ENCODE results near the gene LAMA2. TPM values are rescaled to one million over a fixed set of nuclear protein-coding genes. Genes with fewer than 3 reads are reported as not detected.

LAMA2 gene
- total RNA-seq, 3 donors from 2014 or later (not counting 1 experiment from before 2014, with no cell fraction given) = 2.1 to 5.3 (median 3.6) TPM

DNA sequence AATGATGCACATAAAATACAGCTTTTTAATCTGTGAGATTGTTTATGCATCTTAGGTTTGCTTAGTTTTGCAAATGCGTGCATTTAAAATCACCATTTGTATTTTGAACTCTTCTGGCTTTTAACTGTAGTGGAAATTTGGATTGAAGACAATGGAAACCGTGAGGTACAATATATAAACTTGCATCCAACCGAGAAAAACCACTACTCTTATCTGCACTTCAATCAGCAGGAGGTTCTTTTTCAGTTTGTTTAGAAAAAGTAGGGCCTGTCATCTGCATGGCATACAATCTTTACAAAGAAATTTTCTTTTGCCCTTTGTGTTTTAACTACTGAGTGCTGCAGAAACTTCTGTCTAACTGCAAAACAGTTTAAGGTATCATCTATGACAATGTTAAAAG, 132.8 kb downstream of the LAMA2 start:
- no CpG with 5 or more reads among the region's 3 CpGs for WGBS (ENCODE audit: insufficient coverage)
- TF ChIP-seq, protein P1, sequence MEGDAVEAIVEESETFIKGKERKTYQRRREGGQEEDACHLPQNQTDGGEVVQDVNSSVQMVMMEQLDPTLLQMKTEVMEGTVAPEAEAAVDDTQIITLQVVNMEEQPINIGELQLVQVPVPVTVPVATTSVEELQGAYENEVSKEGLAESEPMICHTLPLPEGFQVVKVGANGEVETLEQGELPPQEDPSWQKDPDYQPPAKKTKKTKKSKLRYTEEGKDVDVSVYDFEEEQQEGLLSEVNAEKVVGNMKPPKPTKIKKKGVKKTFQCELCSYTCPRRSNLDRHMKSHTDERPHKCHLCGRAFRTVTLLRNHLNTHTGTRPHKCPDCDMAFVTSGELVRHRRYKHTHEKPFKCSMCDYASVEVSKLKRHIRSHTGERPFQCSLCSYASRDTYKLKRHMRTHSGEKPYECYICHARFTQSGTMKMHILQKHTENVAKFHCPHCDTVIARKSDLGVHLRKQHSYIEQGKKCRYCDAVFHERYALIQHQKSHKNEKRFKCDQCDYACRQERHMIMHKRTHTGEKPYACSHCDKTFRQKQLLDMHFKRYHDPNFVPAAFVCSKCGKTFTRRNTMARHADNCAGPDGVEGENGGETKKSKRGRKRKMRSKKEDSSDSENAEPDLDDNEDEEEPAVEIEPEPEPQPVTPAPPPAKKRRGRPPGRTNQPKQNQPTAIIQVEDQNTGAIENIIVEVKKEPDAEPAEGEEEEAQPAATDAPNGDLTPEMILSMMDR (IDR thresholded peaks at IDR 0.05) = no peak

DNA sequence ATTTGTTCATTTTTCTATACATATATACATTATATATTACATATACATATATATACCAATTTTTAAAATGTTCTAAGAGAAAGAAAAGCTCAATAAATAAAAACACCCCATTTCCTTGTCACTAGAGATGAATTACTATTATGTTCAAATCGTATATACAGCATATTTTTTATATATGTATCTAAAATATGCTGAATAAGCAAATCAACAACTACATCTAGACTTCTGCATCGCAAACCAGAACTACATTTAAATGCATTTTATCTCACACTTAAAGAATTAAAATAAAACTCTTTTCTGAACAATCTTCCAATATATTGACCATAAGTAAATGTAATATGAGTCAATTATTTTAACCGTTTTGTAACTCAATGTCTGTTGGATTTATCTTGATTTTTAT, 133.9 kb downstream of the LAMA2 start:
- Histone ChIP-seq H3K4me1 (ENCODE audit: control insufficient read depth, insufficient read depth, low read length) (no peaks in the 10 kb centered on the region), H3K9me3 (ENCODE audit: control insufficient read depth, insufficient read depth, low read length) (no peaks in the 10 kb centered on the region), H3K4me3 (ENCODE audit: low read length) (no peak overlapping the region), H3K36me3 (ENCODE audit: control insufficient read depth, insufficient read depth, low read length) (no peaks in the 10 kb centered on the region), H3K27me3 (ENCODE audit: control insufficient read depth, insufficient read depth, low read length) (no peaks in the 10 kb centered on the region), H3K27ac (ENCODE audit: low read length) (no peak overlapping the region)
- Mint-ChIP-seq H3K27ac (no peak overlapping the region), H3K4me1 (no peaks in the 10 kb centered on the region), H3K36me3 (no peaks in the 10 kb centered on the region), H3K9me3 (peaks cover 0 to 2% of the 10 kb centered on the region in 2 donors), H3K4me3 (no peak overlapping the region), H3K27me3 (ENCODE audit: low read depth in 2 of 2) (no peaks in the 10 kb centered on the region)
- TF ChIP-seq, protein P1 (IDR thresholded peaks at IDR 0.05) = no peak
- intact Hi-C loops (cut with micrococcal nuclease) = no loop called here
- ATAC-seq = no peak
- DNase-seq = no peak
- no CpG with 5 or more reads among the region's 3 CpGs for WGBS (ENCODE audit: insufficient coverage)

More for the DNA sequence above, 132.8 kb downstream of the LAMA2 start:
- no peaks in the 10 kb centered on the region for H3K9me3 ChIP-seq (ENCODE audit: control insufficient read depth, insufficient read depth, low read length)
- H3K4me1 Mint-ChIP-seq = no peaks in the 10 kb centered on the region
- no peak overlapping the region for H3K4me3 Mint-ChIP-seq
- no peak overlapping the region for H3K27ac ChIP-seq (ENCODE audit: low read length)
- no peaks in the 10 kb centered on the region for H3K27me3 ChIP-seq (ENCODE audit: control insufficient read depth, insufficient read depth, low read length)
- H3K4me3 ChIP-seq (ENCODE audit: low read length) = no peak overlapping the region
- no peak for DNase-seq
- intact Hi-C loops (cut with micrococcal nuclease) = no loop called here
- no peaks in the 10 kb centered on the region for H3K36me3 ChIP-seq (ENCODE audit: control insufficient read depth, insufficient read depth, low read length)
- peaks cover 0 to 2% of the 10 kb centered on the region in 2 donors for H3K27me3 Mint-ChIP-seq (ENCODE audit: low read depth in 2 of 2)
- no peaks in the 10 kb centered on the region for H3K4me1 ChIP-seq (ENCODE audit: control insufficient read depth, insufficient read depth, low read length)
- H3K36me3 Mint-ChIP-seq = no peaks in the 10 kb centered on the region
- no peak for ATAC-seq
- no peak overlapping the region for H3K27ac Mint-ChIP-seq
- peaks cover 0 to 2% of the 10 kb centered on the region in 2 donors for H3K9me3 Mint-ChIP-seq

DNA sequence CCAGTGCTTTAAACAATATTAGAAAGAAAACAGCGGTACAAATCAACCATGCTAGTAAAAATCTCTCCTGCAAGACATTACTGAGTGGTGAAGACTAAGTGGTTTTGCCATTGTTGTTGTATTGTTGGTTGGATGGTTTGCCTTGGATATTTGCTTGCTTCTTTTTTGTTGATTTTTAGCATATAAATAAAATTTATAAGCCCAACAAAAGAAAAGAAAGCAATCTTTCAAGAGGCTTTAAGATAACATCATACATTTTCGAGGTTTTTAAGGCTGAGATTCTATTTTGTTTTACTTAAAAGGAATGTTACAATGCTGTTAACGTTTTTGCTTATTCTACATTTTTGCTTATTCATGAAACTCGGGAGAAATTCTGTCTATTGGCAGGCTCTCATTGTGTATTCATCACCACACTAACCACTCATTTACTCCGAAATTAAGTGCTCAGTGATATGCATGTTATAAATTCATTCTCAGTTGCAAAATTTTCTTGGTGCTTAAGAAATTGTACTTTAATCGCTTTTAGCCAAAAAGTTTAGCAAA, 139.1 kb downstream of the LAMA2 start:
- TF ChIP-seq, protein P1 (IDR thresholded peaks at IDR 0.05) = no peak
- Mint-ChIP-seq H3K27ac (no peak overlapping the region), H3K27me3 (ENCODE audit: low read depth in 2 of 2) (no peaks in the 10 kb centered on the region), H3K4me3 (no peak overlapping the region), H3K4me1 (no peaks in the 10 kb centered on the region), H3K36me3 (no peaks in the 10 kb centered on the region), H3K9me3 (peaks cover 0 to 2% of the 10 kb centered on the region in 2 donors)
- DNase-seq (no peak), ATAC-seq (no peak)
- H3K4me3 ChIP-seq (ENCODE audit: low read length) = no peak overlapping the region
- H3K27ac ChIP-seq (ENCODE audit: low read length) = no peak overlapping the region
- 93% methylated on average over 3 of the region's 6 CpGs for WGBS (ENCODE audit: insufficient coverage)
- no peaks in the 10 kb centered on the region for H3K4me1 ChIP-seq (ENCODE audit: control insufficient read depth, insufficient read depth, low read length)
- no peaks in the 10 kb centered on the region for H3K9me3 ChIP-seq (ENCODE audit: control insufficient read depth, insufficient read depth, low read length)
- H3K27me3 ChIP-seq (ENCODE audit: control insufficient read depth, insufficient read depth, low read length) = no peaks in the 10 kb centered on the region
- intact Hi-C loops (cut with micrococcal nuclease) = no loop called here
- no peaks in the 10 kb centered on the region for H3K36me3 ChIP-seq (ENCODE audit: control insufficient read depth, insufficient read depth, low read length)

DNA sequence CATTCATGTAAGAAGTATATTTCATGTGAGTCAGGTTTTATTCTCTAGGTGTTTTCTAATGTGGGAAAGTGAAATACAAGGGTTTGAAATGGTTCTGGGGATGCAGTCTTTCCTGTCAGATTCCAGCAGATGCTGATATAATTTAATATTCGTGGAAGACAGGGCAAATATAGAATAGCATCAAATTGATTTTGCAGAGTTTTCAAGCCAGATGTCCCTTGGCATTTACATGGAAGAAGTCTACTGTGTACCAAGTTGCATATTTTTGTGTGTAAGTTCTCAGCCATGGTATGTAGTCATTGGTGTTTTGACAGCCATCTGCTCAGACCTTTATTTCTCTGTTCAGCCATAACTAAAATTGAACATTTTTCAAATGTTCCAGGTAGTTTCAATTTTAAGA, 143.7 kb downstream of the LAMA2 start:
- no peaks in the 10 kb centered on the region for H3K36me3 Mint-ChIP-seq
- intact Hi-C loops (cut with micrococcal nuclease) = no loop called here
- H3K4me1 ChIP-seq (ENCODE audit: control insufficient read depth, insufficient read depth, low read length) = no peaks in the 10 kb centered on the region
- no peaks in the 10 kb centered on the region for H3K9me3 ChIP-seq (ENCODE audit: control insufficient read depth, insufficient read depth, low read length)
- H3K4me3 ChIP-seq (ENCODE audit: low read length) = no peak overlapping the region
- DNase-seq (no peak), ATAC-seq (no peak)
- no peaks in the 10 kb centered on the region for H3K4me1 Mint-ChIP-seq
- H3K9me3 Mint-ChIP-seq = peaks cover 0 to 2% of the 10 kb centered on the region in 2 donors
- WGBS (ENCODE audit: insufficient coverage) = 61% methylated on average over 1 of the region's 1 CpG
- H3K27ac Mint-ChIP-seq = no peak overlapping the region
- peaks cover 0 to 9% of the 10 kb centered on the region in 2 donors for H3K27me3 Mint-ChIP-seq (ENCODE audit: low read depth in 2 of 2)
- no peaks in the 10 kb centered on the region for H3K36me3 ChIP-seq (ENCODE audit: control insufficient read depth, insufficient read depth, low read length)
- TF ChIP-seq, protein P1 (IDR thresholded peaks at IDR 0.05) = no peak
- H3K27me3 ChIP-seq (ENCODE audit: control insufficient read depth, insufficient read depth, low read length) = no peaks in the 10 kb centered on the region
- H3K4me3 Mint-ChIP-seq = no peak overlapping the region
- H3K27ac ChIP-seq (ENCODE audit: low read length) = no peak overlapping the region
